CD14-positive monocyte (primary cell): ENCODE results near the gene CLASP1. TPM values are rescaled to one million over a fixed set of nuclear protein-coding genes. Genes with fewer than 3 reads are reported as not detected.
A peak's percentile ranks its signal among the peaks of the same experiment; 100 is the strongest.

Source experiments
- DNase-seq, 3 donors: peaks; one replicate each; pipeline ENCODE4 v3.0.0-alpha.2; 2011 to 2022
- H2AFZ ChIP-seq: 2 replicates; pipeline ENCODE4 v1.6.0; 2012; ENCODE audit warnings: mild to moderate bottlenecking, low read depth, low read length, inconsistent platforms; ENCODE audit not compliant: insufficient read depth, poor library complexity, severe bottlenecking
- H3K27ac ChIP-seq, 2 donors: 1 replicate in 1 of 2; 2 replicates in 1 of 2; pipeline ENCODE4 v1.5.1; 2012 to 2013; ENCODE audit warnings: low read length in 2 of 2, control low read depth in 1 of 2, inconsistent platforms in 1 of 2, low read depth in 1 of 2, mild to moderate bottlenecking in 1 of 2
- H3K27me3 ChIP-seq, 2 donors: one replicate each; pipeline versions ENCODE4 v1.6.0 to v1.6.1; 2011 to 2013; ENCODE audit warnings: low read length in 2 of 2; ENCODE audit not compliant: control insufficient read depth in 2 of 2, insufficient read depth in 2 of 2
- H3K36me3 ChIP-seq, 2 donors: replicated peaks in 1 of 2; 1 replicate in 1 of 2; 2 replicates in 1 of 2; pipeline versions ENCODE4 v1.5.1 to v1.6.1; 2012 to 2013; ENCODE audit warnings: low read length in 2 of 2, control low read depth in 1 of 2, inconsistent platforms in 1 of 2, mild to moderate bottlenecking in 1 of 2; ENCODE audit not compliant: insufficient read depth in 2 of 2, control insufficient read depth in 1 of 2
- H3K4me1 ChIP-seq, 2 donors: 1 replicate in 1 of 2; 2 replicates in 1 of 2; pipeline versions ENCODE4 v1.5.1 to v1.6.1; 2012 to 2013; ENCODE audit warnings: low read length in 2 of 2, control low read depth in 1 of 2, inconsistent platforms in 1 of 2, mild to moderate bottlenecking in 1 of 2, moderate library complexity in 1 of 2; ENCODE audit not compliant: insufficient read depth in 2 of 2, control insufficient read depth in 1 of 2
- H3K4me2 ChIP-seq: replicated peaks from 2 replicates; pipeline ENCODE3; 2012; ENCODE audit warnings: low read length, moderate library complexity, mild to moderate bottlenecking; ENCODE audit not compliant: poor library complexity, severe bottlenecking; ENCODE audit errors: extremely low read depth
- H3K4me3 ChIP-seq, 3 experiments: fragments of 200-600 bp in 1 of 3; sonication (generic) in 1 of 3; replicated peaks in 1 of 3; 1 replicate in 2 of 3; 2 replicates in 1 of 3; pipeline ENCODE4 v1.5.1; 2011 to 2013; ENCODE audit warnings: low read length in 3 of 3, mild to moderate bottlenecking in 3 of 3, control low read depth in 2 of 3, low read depth in 2 of 3, inconsistent platforms in 1 of 3, moderate library complexity in 1 of 3
- H3K79me2 ChIP-seq: 2 replicates; pipeline ENCODE4 v1.6.0; 2012; ENCODE audit warnings: mild to moderate bottlenecking, control low read depth, inconsistent platforms, low read length, moderate library complexity; ENCODE audit not compliant: insufficient read depth
- H3K9ac ChIP-seq: 2 replicates; pipeline ENCODE4 v1.6.0; 2017; ENCODE audit warnings: low read length, mild to moderate bottlenecking; ENCODE audit not compliant: insufficient read depth, poor library complexity, severe bottlenecking
- H3K9me3 ChIP-seq, 2 donors: replicated peaks in 1 of 2; 1 replicate in 1 of 2; 2 replicates in 1 of 2; pipeline versions ENCODE4 v1.5.1 to v1.6.1; 2012 to 2013; ENCODE audit warnings: low read length in 2 of 2, control low read depth in 1 of 2; ENCODE audit not compliant: control insufficient read depth in 1 of 2, insufficient read depth in 1 of 2
- H4K20me1 ChIP-seq: 2 replicates; pipeline ENCODE4 v1.6.0; 2012; ENCODE audit warnings: mild to moderate bottlenecking, low read length, control low read depth, moderate library complexity; ENCODE audit not compliant: insufficient read depth
- H3K27ac Mint-ChIP-seq, 7 donors: one replicate each; pipeline ENCODE4 v1.8.0; 2020; ENCODE audit warnings: mild to moderate bottlenecking in 7 of 7, mixed read lengths in 7 of 7, moderate library complexity in 6 of 7, inconsistent platforms in 2 of 7
- H3K27me3 Mint-ChIP-seq, 3 donors: one replicate each; pipeline ENCODE4 v1.8.0; 2021 to 2022; ENCODE audit warnings: low read depth in 3 of 3, mild to moderate bottlenecking in 3 of 3, mixed read lengths in 3 of 3, moderate library complexity in 3 of 3, inconsistent platforms in 1 of 3
- H3K36me3 Mint-ChIP-seq, 2 donors: one replicate each; pipeline ENCODE4 v1.8.0; 2020; ENCODE audit warnings: mixed read lengths in 2 of 2, inconsistent platforms in 1 of 2, mild to moderate bottlenecking in 1 of 2
- H3K4me1 Mint-ChIP-seq: one replicate; pipeline ENCODE4 v1.8.0; 2020; ENCODE audit warnings: mild to moderate bottlenecking, mixed read lengths
- H3K4me3 Mint-ChIP-seq, 2 donors: one replicate each; pipeline ENCODE4 v1.8.0; 2020; ENCODE audit warnings: mild to moderate bottlenecking in 2 of 2, mixed read lengths in 2 of 2, moderate library complexity in 1 of 2
- H3K9me3 Mint-ChIP-seq, 7 donors: one replicate each; pipeline ENCODE4 v1.8.0; 2020 to 2022; ENCODE audit warnings: mixed read lengths in 7 of 7, mild to moderate bottlenecking in 6 of 7, moderate library complexity in 6 of 7, inconsistent platforms in 2 of 7
- WGBS: methylation state at CpG from one replicate; pipeline ENCODE4 v1.1.5; 2013; ENCODE audit warnings: missing lambda C conversion rate; ENCODE audit not compliant: insufficient coverage; 5-methylcytosine and 5-hydroxymethylcytosine counted together
- intact Hi-C, 2 donors: fragments of 100-400 bp; cut with micrococcal nuclease; formaldehyde crosslinking; loops; one replicate each; pipeline versions ENCODE4 v1.15.0 to v1.15.1; 2023
- polyA plus RNA-seq, 3 donors: library from polyadenylated mRNA; depleted of rRNA in 1 of 3; unstranded in 2 of 3; stranded (reverse) in 1 of 3; fragments of 300-500 nt in 2 of 3; fragments of >200 nt in 1 of 3; fragmentation: Illumina TruSeq in 2 of 3; gene quantifications; 1 replicate in 2 of 3; 2 replicates in 1 of 3; pipeline ENCODE4 v1.2.3, GENCODE V29; 2012 to 2021
- TF ChIP-seq, protein P1 (sequence below): fragments of 200-600 bp; IDR thresholded peaks from one replicate; pipeline ENCODE4 v1.8.0; 2022; ENCODE audit warnings: antibody characterized with exemption, mild to moderate bottlenecking

CLASP1 gene
- polyA plus RNA-seq, 3 donors: 4.8 to 8.1 (median 7.6) TPM

- Histone ChIP-seq H3K9me3 (no peaks in the 10 kb centered on the region), H3K79me2 (peaks cover 88% of the 10 kb centered on the region), H3K4me2 (no peak overlapping the region), H2AFZ (no peak overlapping the region), H3K27ac (no peak overlapping the region), H3K36me3 (peaks cover 6 to 17% of the 10 kb centered on the region in 2 donors), H3K9ac (no peak overlapping the region), H4K20me1 (peaks cover 26% of the 10 kb centered on the region), H3K27me3 (no peaks in the 10 kb centered on the region), H3K4me1 (peaks cover 12 to 15% of the 10 kb centered on the region in 2 donors), H3K4me3 (no peak overlapping the region)
- Mint-ChIP-seq H3K36me3 (peaks cover 20 to 21% of the 10 kb centered on the region in 2 donors), H3K4me1 (peaks cover 19% of the 10 kb centered on the region), H3K4me3 (no peak overlapping the region), H3K9me3 (peaks cover 0 to 4% (median 0%) of the 10 kb centered on the region in 7 donors), H3K27me3 (peaks cover 0 to 2% (median 0%) of the 10 kb centered on the region in 3 donors), H3K27ac (peak overlapping the region in 2 of 7 donors; percentile 60 to 69)
- TF ChIP-seq, protein P1, sequence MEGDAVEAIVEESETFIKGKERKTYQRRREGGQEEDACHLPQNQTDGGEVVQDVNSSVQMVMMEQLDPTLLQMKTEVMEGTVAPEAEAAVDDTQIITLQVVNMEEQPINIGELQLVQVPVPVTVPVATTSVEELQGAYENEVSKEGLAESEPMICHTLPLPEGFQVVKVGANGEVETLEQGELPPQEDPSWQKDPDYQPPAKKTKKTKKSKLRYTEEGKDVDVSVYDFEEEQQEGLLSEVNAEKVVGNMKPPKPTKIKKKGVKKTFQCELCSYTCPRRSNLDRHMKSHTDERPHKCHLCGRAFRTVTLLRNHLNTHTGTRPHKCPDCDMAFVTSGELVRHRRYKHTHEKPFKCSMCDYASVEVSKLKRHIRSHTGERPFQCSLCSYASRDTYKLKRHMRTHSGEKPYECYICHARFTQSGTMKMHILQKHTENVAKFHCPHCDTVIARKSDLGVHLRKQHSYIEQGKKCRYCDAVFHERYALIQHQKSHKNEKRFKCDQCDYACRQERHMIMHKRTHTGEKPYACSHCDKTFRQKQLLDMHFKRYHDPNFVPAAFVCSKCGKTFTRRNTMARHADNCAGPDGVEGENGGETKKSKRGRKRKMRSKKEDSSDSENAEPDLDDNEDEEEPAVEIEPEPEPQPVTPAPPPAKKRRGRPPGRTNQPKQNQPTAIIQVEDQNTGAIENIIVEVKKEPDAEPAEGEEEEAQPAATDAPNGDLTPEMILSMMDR: no peak
- DNase-seq: no peak
- intact Hi-C loops: no loop called here
- 100% methylated on average over 3 of the region's 3 CpGs for WGBS
Observed at GRCh38 chr2:121591199-121591598, 58.1 kb downstream of the CLASP1 start.

DNA sequence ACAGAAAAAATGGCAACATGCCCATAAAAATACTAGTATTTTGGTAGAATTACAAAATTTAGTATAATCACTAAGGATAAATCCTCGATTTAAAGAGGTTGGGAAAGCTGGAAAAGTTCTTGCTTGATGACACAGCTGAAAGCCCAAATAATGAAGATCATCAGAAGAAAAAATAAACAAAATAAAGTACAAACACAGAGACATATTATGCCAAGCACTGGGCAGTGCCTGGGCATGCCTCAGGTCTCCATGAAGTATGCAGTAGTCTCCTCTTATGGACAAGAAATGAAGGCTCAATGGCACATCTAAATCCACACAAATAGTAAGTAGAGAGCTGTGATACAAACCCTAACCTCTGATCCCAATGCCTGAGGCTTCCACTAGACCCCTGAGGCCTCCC lies 60.9 kb downstream of the CLASP1 start:
- DNase-seq: no peak
- Mint-ChIP-seq H3K27ac (peak overlapping the region in 2 of 7 donors; percentile 20 to 65), H3K4me3 (no peak overlapping the region), H3K9me3 (peaks cover 0 to 4% (median 0%) of the 10 kb centered on the region in 7 donors), H3K27me3 (peaks cover 0 to 2% (median 0%) of the 10 kb centered on the region in 3 donors), H3K4me1 (peaks cover 10% of the 10 kb centered on the region), H3K36me3 (peaks cover 20 to 25% of the 10 kb centered on the region in 2 donors)
- no peak overlapping the region for H3K9ac ChIP-seq
- no peak overlapping the region for H3K4me2 ChIP-seq
- H2AFZ ChIP-seq: no peak overlapping the region
- no peaks in the 10 kb centered on the region for H3K9me3 ChIP-seq
- H3K4me3 ChIP-seq: no peak overlapping the region
- peaks cover 85% of the 10 kb centered on the region for H3K79me2 ChIP-seq
- H3K4me1 ChIP-seq: peaks cover 4 to 8% of the 10 kb centered on the region in 2 donors
- peaks cover 6 to 17% of the 10 kb centered on the region in 2 donors for H3K36me3 ChIP-seq
- no CpG with 5 or more reads among the region's 1 CpG for WGBS
- peaks cover 37% of the 10 kb centered on the region for H4K20me1 ChIP-seq
- no peaks in the 10 kb centered on the region for H3K27me3 ChIP-seq
- TF ChIP-seq, protein P1: no peak
- H3K27ac ChIP-seq: peak overlapping the region in 1 of 2 donors; percentile 28
- intact Hi-C loops: no loop called here
